Hair follicle dermal papilla cell (primary cell): ENCODE measurements around the gene ENPP1. TPM values are rescaled to one million over a fixed set of nuclear protein-coding genes. Genes with fewer than 3 reads are reported as not detected.

ENCODE experiments used
- small RNA-seq: library from RNA; depleted of rRNA; stranded (forward); fragments of <200 nt; gene quantifications from one replicate; pipeline ENCODE3, GENCODE V24; 2012
- total RNA-seq: library from RNA; depleted of rRNA; stranded (reverse); fragments of >200 nt; gene quantifications from 2 replicates; pipeline ENCODE4 v1.2.3, GENCODE V29; 2012

Gene ENPP1
- total RNA-seq, result 12.8 and 22.7 TPM in 2 replicates

GRCh38 chr6:131807644-131808459 lies at the start of gene ENPP1:
Gene ENPP1, plus strand, starts transcription at chr6:131808020. Its CDS starts 16 bp downstream, at chr6:131808036.

Small RNA genes lying within 50 kb of the gene (small RNA-seq; reads per million reads assigned to genes)
- not detected for gene MIR548H5
- gene SELENOKP2, result 2.2 reads per million, percentile 50 among the genes with 10 or more reads in this experiment

Other genes with a start within 250 kb of the ENPP1 start
- not detected in 2 replicates for gene ARG1, start 234.8 kb upstream of the ENPP1 start, total RNA-seq
- 26.5 and 37.0 TPM in 2 replicates for gene MED23, start 179.8 kb upstream of the ENPP1 start, total RNA-seq
- gene ENPP3, start 170.7 kb upstream of the ENPP1 start, total RNA-seq, result 0.12 TPM in 1 of 2 replicates, not detected in the other
- gene OR2A4, start 106.6 kb upstream of the ENPP1 start, total RNA-seq, result not detected in 2 replicates
- gene CTAGE9, start 97.0 kb upstream of the ENPP1 start, total RNA-seq, result not detected in 2 replicates
- gene CCN2, start 143.4 kb downstream of the ENPP1 start, total RNA-seq, result 95.8 and 100 TPM in 2 replicates